SU-DHL-6 (cell line): Measurements from ENCODE around the gene MTOR.

Experiments
- H2AFZ ChIP-seq: fragments of 200-600 bp; sonication (generic); 2 replicates; pipeline ENCODE4 v1.6.1; 2014; ENCODE audit warnings: low read depth, mild to moderate bottlenecking, moderate library complexity, mixed read lengths, antibody characterized with exemption, low read length; ENCODE audit not compliant: severe bottlenecking
- H3F3A ChIP-seq: fragments of 200-600 bp; shearing (Covaris generic); 2 replicates; pipeline ENCODE4 v1.6.0; 2016; ENCODE audit warnings: antibody characterized with exemption, mild to moderate bottlenecking; ENCODE audit not compliant: insufficient read depth
- H3K27ac ChIP-seq: fragments of 200-600 bp; sonication (generic); 2 replicates; pipeline ENCODE4 v1.5.1; 2016; ENCODE audit warnings: low read depth, mild to moderate bottlenecking, low read length, moderate library complexity, mixed read lengths
- H3K27me3 ChIP-seq: fragments of 200-600 bp; sonication (generic), shearing (Covaris generic); 2 replicates; pipeline ENCODE4 v1.6.0; 2014; ENCODE audit warnings: mild to moderate bottlenecking, low read length
- H3K36me3 ChIP-seq: fragments of 200-600 bp; sonication (generic); 2 replicates; pipeline ENCODE4 v1.6.1; 2014; ENCODE audit warnings: mild to moderate bottlenecking, low read length, mixed read lengths
- H3K4me2 ChIP-seq: fragments of 300-600, 200-600 bp; shearing (Covaris generic), sonication (generic); 2 replicates; pipeline ENCODE4 v1.6.0; 2014; ENCODE audit warnings: low read length, low read depth, mild to moderate bottlenecking; ENCODE audit not compliant: poor library complexity, severe bottlenecking
- H3K4me3 ChIP-seq: fragments of 200-600 bp; sonication (generic); 2 replicates; pipeline ENCODE4 v1.5.1; 2014; ENCODE audit warnings: antibody characterized with exemption, low read length, mild to moderate bottlenecking, mixed read lengths; ENCODE audit not compliant: insufficient read depth, poor library complexity, severe bottlenecking
- H3K79me2 ChIP-seq: fragments of 200-600 bp; sonication (generic); 2 replicates; pipeline ENCODE4 v1.6.1; 2014; ENCODE audit warnings: mild to moderate bottlenecking, low read length, moderate library complexity; ENCODE audit not compliant: insufficient read depth
- H3K9ac ChIP-seq: fragments of 200-600 bp; sonication (generic); 2 replicates; pipeline ENCODE4 v1.7.0; 2014; ENCODE audit warnings: mild to moderate bottlenecking, low read length
- H3K9me2 ChIP-seq: fragments of 200-600 bp; sonication (generic); replicated peaks from 2 replicates; pipeline ENCODE4 v1.6.1; 2014; ENCODE audit warnings: low read length; ENCODE audit not compliant: insufficient read depth
- H3K9me3 ChIP-seq: fragments of 200-600 bp; sonication (generic); 2 replicates; pipeline ENCODE4 v1.6.1; 2014; ENCODE audit warnings: low read length, mixed read lengths; ENCODE audit not compliant: insufficient read depth
- H4K20me1 ChIP-seq: fragments of 200-600 bp; sonication (generic); 2 replicates; pipeline ENCODE4 v1.6.1; 2014; ENCODE audit warnings: low read depth, mild to moderate bottlenecking, antibody characterized with exemption, low read length, moderate library complexity, mixed read lengths
- EZH2phosphoT487 ChIP-seq: fragments of 200-600 bp; sonication (generic), shearing (Covaris generic); conservative IDR thresholded peaks from 2 replicates; pipeline ENCODE4 v1.6.1; 2018; ENCODE audit warnings: mild to moderate bottlenecking, antibody characterized with exemption, low read length, moderate library complexity, mixed read lengths
- TF ChIP-seq, protein P1 (sequence below): fragments of 200-600 bp; sonication (generic); IDR thresholded peaks from one replicate; pipeline ENCODE4 v1.5.1; 2017; ENCODE audit warnings: antibody characterized with exemption, mild to moderate bottlenecking, low read length, moderate library complexity; ENCODE audit not compliant: insufficient read depth, poor library complexity, severe bottlenecking

Gene MTOR

DNA sequence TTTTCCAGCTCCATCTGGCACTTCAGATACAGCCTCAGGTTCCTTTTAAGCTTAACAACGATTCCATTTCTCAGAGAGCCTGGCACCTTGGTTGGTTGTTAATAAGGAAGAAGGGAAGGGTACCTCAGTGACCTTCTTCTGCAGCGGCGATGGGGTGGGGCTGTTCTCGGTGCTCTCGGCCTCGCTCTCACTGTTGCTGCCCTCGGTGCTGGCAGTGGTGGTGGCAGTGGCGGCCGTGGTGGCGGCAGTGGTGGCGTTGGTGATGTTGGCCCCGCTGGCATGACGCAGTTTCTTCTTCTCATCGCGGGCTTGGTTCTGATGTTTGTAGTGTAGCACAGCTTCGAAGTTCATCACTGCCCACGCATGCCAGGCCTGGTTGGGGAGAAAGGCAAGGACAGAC lies 131.9 kb downstream of the MTOR start:
- TF ChIP-seq, protein P1, sequence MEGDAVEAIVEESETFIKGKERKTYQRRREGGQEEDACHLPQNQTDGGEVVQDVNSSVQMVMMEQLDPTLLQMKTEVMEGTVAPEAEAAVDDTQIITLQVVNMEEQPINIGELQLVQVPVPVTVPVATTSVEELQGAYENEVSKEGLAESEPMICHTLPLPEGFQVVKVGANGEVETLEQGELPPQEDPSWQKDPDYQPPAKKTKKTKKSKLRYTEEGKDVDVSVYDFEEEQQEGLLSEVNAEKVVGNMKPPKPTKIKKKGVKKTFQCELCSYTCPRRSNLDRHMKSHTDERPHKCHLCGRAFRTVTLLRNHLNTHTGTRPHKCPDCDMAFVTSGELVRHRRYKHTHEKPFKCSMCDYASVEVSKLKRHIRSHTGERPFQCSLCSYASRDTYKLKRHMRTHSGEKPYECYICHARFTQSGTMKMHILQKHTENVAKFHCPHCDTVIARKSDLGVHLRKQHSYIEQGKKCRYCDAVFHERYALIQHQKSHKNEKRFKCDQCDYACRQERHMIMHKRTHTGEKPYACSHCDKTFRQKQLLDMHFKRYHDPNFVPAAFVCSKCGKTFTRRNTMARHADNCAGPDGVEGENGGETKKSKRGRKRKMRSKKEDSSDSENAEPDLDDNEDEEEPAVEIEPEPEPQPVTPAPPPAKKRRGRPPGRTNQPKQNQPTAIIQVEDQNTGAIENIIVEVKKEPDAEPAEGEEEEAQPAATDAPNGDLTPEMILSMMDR, result no peak
- TF ChIP-seq EZH2phosphoT487, result no peak
- Histone ChIP-seq H3K27ac (no peak overlapping the region), H3K4me3 (no peak overlapping the region), H4K20me1 (no peaks in the 10 kb centered on the region), H3K9me2 (no peaks in the 10 kb centered on the region), H3K36me3 (peaks cover 14% of the 10 kb centered on the region; the same call in 1 of the 2 replicates), H3K4me2 (no peak overlapping the region), H3K79me2 (no peaks in the 10 kb centered on the region), H3F3A (no peaks in the 10 kb centered on the region), H3K9me3 (no peaks in the 10 kb centered on the region), H3K9ac (no peak overlapping the region), H2AFZ (no peak overlapping the region), H3K27me3 (no peaks in the 10 kb centered on the region)

DNA sequence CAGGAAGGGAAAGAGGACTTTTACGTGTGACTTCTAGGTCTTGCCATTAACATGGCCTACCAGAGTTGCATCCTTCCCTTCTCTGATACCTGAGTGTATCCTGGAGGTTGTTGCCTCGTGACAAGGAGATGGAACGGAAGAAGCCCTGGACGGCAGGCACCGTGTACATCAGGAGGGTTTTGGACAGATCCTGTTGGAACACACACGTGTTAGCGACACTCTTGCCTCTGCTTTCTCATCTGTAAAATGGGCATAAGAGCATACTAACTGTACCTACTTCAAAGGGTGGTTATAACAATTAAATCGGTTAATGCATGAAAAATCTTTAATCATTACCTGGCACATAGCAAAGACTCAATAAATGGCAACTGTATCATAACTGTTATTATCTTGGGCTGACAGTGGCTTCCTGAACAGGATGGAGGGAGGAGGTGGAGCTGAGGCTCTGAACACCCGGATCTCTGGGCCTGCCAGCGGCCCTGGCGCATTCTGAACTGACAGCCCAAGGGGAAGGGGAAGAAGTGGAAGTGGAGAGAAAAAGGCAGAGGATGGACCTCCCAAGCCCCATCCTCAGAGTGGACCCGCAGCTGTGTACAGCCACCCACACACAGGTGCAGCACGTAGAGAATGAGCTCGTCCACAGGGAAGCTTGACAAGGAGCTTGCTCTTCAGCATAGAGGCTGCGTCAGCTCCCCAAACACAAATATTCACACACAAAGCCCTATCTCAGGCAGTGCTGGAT lies 132.5 kb downstream of the MTOR start:
- Histone ChIP-seq H3K36me3 (peaks cover 14% of the 10 kb centered on the region; the same call in 1 of the 2 replicates), H4K20me1 (no peaks in the 10 kb centered on the region), H3K4me3 (no peak overlapping the region)

DNA sequence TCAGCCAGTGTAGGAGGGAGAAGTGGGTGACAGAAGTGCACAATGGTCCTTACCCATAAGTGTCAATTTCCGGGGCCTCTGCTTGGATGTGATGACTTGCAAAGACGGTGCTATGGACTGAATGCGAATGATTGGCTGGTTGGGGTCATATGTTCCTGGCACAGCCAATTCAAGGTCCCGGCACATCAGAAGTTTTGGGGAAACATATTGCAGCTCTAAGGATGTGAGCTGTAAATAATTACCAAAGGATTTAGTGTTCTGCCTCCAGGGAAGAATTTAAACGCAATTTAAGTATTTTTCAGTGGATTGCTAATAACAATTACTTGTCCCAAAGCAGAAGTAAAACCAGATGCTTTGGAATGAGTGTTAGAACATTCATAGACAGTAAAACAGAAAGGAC lies 135.8 kb downstream of the MTOR start:
- H2AFZ ChIP-seq, result no peak overlapping the region
- no peak for TF ChIP-seq EZH2phosphoT487
- TF ChIP-seq, protein P1, result no peak
- H3F3A ChIP-seq, result no peaks in the 10 kb centered on the region
- no peak overlapping the region for H3K9ac ChIP-seq
- H3K79me2 ChIP-seq, result no peaks in the 10 kb centered on the region
- no peak overlapping the region for H3K27ac ChIP-seq
- H4K20me1 ChIP-seq, result no peaks in the 10 kb centered on the region
- H3K9me3 ChIP-seq, result no peaks in the 10 kb centered on the region
- H3K4me3 ChIP-seq, result no peak overlapping the region
- H3K27me3 ChIP-seq, result no peaks in the 10 kb centered on the region
- H3K4me2 ChIP-seq, result no peak overlapping the region
- no peaks in the 10 kb centered on the region for H3K9me2 ChIP-seq
- H3K36me3 ChIP-seq, result peaks cover 10% of the 10 kb centered on the region; the same call in 1 of the 2 replicates

More for the DNA sequence above, 132.5 kb downstream of the MTOR start:
- H3K27ac ChIP-seq, result no peak overlapping the region
- no peak overlapping the region for H3K9ac ChIP-seq
- no peak overlapping the region for H2AFZ ChIP-seq
- no peaks in the 10 kb centered on the region for H3K27me3 ChIP-seq
- H3K4me2 ChIP-seq, result no peak overlapping the region
- H3K9me3 ChIP-seq, result no peaks in the 10 kb centered on the region
- no peaks in the 10 kb centered on the region for H3F3A ChIP-seq
- H3K9me2 ChIP-seq, result no peaks in the 10 kb centered on the region
- TF ChIP-seq, protein P1, result no peak
- TF ChIP-seq EZH2phosphoT487, result no peak
- no peaks in the 10 kb centered on the region for H3K79me2 ChIP-seq
